ENCODE measurements around the gene SCNN1G.

DNA sequence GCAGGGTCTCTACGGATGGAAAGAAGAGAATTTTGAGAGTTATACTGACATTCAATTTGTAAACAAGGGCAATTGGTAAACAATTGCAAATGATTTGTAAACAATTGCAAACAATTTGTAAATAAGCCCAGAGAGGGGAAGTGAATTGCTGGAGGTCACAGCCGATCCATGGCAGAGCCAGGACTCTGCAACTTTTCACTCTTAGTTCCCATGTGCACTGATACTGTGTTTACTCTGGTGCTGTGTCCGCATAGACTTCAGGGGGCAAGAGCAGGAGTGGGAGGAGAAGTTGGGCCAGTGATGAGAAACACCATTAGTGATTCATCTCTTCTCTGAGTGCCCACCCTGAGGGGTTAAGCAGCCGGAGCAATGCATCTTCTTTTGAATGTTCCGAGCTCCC lies 14.0 kb downstream of the SCNN1G start:
- TF ChIP-seq, protein P1, sequence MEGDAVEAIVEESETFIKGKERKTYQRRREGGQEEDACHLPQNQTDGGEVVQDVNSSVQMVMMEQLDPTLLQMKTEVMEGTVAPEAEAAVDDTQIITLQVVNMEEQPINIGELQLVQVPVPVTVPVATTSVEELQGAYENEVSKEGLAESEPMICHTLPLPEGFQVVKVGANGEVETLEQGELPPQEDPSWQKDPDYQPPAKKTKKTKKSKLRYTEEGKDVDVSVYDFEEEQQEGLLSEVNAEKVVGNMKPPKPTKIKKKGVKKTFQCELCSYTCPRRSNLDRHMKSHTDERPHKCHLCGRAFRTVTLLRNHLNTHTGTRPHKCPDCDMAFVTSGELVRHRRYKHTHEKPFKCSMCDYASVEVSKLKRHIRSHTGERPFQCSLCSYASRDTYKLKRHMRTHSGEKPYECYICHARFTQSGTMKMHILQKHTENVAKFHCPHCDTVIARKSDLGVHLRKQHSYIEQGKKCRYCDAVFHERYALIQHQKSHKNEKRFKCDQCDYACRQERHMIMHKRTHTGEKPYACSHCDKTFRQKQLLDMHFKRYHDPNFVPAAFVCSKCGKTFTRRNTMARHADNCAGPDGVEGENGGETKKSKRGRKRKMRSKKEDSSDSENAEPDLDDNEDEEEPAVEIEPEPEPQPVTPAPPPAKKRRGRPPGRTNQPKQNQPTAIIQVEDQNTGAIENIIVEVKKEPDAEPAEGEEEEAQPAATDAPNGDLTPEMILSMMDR (IDR thresholded peaks at IDR 0.05) = no peak
- TF ChIP-seq POLR2A (IDR thresholded peaks at IDR 0.05) = no peak
- no peak for TF ChIP-seq POLR2AphosphoS5 (IDR thresholded peaks at IDR 0.05)
